Esophagus mucosa (tissue), 1 donor: ENCODE measurements around the gene GNAZ. TPM values are rescaled to one million over a fixed set of nuclear protein-coding genes. Genes with fewer than 3 reads are reported as not detected.

Experiments used
- ATAC-seq: fragments of 200-7000 bp; cut with Tn5 transposase; one replicate; pipeline ENCODE4 v1.9.1; 2020
- total RNA-seq: library from RNA; stranded (reverse); gene quantifications from one replicate; pipeline ENCODE4 v1.2.4, GENCODE V29; 2023
- donor health status: DM: yes; HTN: yes; CAD: no.

GNAZ gene
- total RNA-seq, 1 donor from 2014 or later = 0.76 TPM

DNA sequence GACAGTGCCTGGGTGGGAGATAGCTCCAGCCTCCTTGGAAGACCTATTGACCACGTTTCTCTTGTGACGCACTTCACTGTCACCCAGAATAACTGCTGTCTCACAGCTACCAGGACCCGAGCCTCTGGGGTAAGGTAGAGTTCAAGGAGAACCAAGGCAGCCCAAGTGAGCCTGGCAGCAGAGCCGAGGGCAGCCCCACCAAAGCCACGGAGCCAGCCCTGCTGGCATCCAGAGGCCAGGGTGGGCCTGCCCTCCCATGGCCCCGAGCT lies 38.7 kb downstream of the GNAZ start:
- no peak for ATAC-seq

DNA sequence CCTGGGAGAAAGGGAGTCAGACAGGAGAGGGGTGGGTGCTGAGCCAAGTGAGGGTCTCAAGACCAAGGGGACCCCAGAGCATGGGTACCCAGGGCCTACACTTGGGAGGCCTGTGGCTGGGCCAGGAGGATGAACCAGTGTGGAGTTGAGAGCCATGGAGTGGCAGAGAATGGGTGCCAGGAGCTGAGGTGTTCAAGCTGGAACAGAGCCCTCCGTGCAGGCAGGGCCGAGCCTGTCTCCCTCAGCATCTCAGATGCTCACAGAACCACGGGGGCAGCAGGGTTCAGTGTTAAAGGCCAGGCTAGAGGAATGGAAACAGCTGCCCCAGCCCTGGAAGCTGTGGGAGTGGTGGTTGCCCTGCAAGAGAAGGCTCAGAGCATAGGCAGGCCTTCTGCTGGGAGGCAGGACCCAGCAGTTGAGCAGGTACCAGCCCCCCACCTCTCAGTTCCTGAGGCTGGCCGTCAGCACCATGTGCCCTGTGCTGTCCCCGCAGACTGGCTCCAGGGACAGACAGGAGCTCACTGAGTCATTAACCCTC lies 39.2 kb downstream of the GNAZ start:
- no peak for ATAC-seq

DNA sequence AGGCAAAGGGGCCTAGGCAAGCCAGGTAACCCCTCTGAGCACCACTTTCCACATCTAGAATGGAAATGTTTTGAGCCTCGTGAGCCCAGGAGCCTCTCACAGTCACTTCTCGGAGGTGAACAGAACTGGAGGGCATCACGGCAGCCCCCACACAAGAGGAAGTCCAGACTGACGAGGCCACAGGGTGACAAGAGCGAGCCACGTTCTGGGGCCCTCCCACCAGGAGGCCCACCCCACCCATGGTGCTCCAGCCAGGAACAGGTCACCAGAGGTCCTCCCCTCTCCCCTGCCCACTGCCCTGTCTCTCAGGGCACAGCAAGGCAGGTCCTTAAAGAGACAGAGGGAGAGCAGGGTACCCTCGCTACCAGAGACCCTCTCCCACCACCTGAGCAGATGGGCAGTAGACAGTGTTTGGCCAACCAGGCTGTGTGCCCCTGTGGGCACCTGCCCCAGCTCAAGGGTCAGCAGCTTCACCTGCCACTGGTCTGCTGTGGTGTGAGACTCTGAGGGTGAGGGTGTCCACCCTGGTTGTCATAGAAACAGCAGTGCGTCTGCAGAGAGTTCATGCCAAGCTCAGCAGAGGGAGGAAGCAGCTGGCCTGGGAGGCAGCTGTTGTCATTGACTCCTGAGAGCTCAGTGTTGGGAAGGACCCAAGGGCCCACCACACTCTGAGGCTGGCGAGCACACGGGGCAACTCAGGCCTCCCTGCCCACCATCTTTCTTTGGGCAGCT lies 40.0 kb downstream of the GNAZ start:
- ATAC-seq = no peak

DNA sequence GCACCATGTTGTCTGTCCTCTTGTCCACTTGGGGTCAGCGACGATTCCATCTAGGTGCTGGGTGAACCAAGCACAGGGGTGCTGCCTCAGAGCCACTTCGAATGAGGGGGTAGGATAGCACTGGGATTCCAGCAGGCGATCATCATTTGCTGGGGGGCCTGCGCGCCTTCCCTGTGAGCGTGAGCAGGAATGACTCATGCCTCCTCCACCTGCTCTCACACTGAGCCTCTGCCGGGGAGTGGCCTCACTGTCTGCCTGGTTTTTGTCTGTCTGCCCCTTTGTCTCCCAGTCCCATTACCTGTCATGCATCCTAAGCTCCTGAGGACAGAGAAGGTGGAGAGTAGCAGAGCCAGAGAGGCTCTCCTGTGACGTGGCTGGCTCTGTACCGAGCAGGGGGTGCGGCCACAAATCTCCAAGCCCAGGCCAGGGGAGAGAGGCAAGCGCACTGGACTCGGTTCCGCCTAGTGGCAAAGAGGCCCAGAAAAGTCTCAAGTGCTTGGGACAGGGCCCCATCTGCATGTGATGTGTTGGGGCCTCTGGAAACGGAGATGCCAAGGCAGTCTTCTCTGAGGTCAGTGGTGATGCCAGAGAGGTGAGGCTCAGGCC lies 40.7 kb downstream of the GNAZ start:
- ATAC-seq = peak; percentile 20

DNA sequence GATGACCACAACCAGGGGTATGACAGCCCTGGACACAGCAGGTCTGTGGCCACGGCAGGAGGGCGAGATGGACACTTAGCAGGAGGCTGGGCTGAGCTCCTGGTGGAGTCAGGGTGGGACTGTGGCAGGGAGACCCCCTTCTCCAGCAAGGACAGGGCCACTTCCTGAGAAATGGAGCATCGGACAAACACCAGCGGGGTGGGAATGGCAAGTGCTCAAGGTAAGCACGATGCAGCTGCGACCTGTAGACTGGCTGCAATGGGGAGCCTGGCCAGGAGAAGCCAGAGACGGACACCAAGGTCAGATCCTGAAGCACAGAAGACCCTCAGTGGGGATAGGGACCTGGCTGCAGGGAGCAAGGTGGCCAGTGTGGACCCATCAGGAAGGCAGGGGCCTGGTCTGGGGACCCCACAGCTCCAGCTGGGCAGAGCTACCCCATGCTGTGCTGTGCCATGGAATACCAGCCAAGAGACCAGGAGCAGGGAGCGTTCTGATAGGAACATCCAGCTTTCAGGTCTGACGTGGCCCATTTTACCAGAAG lies 42.2 kb downstream of the GNAZ start:
- no peak for ATAC-seq

DNA sequence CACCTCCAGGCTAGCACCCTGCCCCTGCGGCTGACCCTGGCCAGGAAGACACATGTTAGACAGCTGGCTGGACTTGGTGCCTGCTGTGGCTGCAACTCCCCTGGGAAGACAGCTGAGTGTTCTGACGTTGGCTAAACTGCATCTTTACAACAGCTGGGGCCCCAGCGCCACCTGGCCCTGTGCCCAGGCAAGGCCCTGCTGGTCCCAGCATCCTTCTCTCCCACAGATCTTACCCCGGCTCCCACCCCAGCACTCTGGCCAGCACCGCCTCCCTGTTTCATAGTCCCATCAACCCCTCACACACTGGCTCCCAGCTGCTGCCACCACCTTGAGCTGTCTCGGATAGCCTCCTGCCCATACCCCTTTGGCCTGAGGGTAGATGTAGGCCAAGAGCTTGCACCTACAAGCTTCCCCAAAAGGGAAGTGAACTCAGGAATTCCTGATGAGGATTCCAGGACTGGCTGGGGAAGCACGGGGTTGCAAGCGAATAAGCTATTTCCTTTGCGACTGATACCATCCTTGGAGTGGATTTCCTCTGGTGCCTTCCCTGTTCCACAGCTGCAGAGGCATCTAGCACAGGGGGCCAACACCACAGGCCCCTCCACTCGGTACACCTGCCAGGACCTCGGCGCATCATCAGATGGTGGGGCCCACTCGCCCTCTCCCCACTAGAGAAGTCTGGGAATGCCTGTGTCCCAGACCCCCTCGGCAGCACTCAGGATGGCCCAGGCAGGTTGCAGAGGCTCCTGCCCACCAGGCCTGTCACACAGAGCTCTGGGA lies 42.9 kb downstream of the GNAZ start:
- ATAC-seq = no peak

DNA sequence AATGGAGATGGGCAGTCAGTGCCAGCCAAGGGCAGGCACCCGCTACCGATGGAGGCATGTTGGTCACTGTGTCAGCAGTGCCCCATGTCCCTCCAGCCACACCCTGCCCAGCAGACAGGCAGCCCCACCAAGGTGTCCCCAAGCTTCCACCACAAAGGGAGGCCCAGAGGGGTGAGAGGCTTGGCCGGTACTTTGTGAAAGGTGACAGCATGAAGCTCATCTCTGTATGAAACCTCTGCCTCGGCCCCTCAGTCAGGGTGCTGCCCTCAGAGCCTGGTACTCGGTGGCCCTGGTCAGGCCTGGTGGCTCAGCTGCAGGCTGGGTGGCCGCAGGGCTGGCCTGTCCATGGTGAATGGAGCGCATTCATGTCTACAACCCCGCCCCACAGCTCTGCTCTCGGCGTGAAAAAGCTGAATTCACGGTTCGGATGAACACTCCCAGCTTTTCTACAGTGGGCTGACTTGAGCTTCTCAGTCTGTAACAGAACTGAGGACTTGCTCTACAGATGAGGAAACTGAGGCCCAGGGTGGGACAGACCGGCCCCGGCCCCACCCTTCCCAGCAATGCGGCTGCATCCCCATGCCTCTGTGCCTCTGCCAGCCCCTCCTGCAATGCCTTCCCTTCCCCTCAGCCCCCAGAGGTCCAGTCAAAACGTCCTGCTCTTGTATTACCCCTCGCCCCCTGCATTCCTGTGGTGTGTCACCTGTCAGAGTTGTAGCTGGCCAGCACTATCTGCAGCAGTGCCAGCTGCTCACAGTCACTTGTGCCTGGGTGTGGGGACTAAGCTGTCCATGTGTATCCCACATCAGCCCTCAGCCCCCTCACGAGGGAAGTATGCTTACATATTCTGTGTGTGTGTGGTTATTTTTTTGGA lies 43.8 kb downstream of the GNAZ start:
- ATAC-seq = no peak

DNA sequence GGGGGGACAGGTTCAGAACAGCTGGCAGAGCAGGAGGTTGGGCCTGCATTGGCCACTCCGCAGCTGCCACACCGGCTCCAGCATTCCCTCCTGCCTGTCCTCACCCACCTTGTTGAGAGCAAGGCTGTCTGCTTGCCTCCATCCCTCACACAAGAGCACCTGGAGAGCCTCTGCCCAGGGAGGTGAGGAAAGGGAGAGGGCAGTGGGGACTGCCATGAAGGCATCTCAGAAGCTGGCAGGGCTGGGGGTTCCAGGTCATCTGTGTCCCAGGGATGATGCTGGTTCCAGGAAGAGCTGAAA lies 44.4 kb downstream of the GNAZ start:
- no peak for ATAC-seq

DNA sequence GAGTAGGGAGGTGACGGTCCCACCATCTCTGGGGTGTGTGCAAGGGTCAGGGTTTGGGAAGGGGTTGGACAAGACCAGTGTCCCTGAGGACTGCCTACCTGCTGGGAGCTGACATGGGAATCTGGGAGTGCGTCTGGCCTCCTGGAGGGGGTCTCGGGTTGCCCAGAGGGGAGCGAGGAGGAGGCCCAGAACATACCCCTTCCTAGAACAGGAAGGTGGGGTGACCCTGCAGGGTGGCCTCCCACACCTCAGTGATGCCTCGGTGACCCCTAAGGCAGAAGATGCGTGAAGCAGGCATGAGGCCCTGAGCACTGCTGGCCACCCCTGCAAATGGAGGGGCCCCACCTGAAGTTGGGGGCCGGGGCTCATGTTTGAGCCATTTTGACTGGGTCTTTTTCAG lies 45.0 kb downstream of the GNAZ start:
- no peak for ATAC-seq

DNA sequence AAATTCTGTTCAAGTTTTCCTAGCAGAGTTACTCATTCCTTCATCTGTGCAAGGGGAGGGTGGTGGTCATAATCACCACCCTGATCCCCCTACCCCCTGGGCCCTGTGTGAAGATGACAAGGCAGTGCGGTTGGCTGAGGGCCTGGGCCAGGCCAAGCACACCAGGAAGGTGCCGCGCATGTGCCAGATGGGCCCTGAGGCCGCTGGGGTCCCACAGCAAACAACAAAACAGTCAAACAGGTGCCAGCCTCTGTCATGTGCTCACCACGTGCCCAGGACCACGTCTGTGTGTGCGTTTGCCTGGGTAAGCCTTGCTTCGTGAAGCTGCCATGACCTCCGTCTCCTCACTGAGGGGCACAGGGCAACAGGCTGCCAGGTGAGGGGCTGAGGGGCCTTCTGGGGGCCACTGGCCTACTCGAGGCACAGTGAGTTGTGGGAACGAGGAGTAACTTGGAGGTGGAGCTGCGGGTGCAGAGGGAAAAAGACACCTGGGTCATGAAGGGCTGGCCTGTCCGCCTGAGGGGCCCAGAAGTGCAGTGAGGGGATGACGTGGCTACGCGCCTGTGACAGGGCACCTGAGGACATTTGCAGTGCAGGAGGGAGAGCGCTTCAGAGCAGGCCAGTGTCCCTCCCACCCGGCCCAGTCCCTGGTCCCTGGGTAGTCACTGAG lies 45.6 kb downstream of the GNAZ start:
- ATAC-seq = no peak

DNA sequence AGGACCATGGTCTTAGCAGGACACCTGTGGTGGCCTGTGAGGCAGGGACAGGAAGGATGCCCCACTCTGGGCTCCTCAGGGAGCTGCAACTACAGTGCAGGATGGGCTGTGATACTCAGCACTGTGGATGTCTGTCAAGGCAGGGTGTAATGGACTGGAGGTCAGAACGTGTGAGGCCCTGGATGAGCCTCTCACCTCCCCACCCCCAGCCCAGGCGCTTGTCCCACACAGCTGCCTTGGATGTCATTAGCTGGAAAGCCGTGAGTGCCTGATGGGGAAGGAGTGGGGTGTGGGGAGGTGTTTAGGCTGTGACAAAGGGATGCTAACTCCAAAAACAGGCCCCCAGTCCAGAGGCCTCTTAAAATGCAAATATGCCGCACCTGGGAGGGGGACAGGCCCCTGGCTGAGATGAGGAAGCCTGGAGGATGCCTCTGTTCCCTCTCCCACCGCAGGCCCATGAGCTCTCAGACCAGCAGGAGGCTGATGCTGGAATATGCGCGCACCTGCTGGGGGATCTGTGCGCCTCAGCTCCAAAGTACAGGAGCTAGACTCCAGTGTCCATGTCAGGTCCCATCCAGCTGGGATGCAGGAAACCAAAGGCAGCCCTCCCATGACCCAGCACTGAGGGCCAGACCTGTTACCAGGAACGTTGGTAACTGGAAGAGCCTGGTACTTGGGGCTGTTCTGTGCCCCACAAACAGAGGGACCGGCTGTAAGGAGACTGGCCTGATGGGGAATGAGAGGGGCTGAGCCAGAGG lies 46.4 kb downstream of the GNAZ start:
- no peak for ATAC-seq

DNA sequence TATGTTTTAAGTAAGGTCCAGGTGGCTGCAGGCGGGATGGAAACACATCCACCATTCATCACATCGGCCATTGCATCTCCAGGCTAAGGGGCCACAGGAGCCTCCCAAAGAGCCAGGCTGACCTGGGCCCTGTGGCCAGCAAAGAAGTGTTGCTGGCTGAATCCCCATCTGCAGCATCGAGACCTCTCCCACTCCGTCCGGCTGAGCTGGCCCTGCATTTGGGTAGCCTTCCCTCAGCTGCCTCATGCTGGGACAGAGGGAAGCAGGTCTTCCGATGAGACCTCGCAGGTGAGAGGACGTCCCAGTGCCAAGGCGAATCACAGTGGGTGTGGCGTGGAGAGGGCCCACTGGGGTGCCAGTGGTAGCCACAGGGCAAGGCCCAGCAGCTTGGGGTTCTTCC lies 47.0 kb downstream of the GNAZ start:
- no peak for ATAC-seq

DNA sequence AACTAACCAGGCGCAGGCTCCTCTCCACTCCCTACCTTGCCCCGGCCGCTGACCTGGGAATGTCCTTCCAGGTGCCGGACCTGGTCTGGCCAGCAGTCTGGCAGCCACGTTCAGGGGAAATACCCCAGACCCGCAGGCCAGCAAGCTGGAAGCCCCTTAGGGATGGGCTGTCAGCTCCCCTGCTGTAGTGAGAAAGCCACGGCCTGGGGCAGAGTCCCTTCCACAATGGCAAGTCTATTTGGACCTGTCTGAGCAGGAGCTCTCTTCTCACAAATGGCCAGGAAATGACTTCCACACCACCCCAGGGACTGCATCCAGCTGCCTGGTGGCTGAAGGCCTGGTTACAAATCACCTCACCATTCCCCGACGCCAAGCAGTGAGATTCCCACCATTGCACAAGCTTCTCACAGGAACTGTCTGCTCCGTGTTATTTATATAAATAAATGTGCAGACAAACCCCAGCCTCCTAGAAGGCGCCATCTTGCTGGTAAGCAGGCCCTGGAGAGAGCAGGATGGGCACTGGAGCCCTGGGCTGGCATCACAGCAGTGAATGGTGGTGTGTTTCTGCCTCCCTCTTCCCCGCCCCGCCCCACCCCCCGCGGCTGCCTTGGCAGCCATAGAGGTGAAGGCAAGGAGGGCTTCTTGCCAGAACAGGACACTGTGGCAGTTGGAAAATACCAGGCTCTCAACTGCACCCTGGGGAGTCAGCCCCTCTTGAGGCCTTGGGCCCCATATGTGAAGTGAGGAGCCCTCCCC lies 47.8 kb downstream of the GNAZ start:
- no peak for ATAC-seq

DNA sequence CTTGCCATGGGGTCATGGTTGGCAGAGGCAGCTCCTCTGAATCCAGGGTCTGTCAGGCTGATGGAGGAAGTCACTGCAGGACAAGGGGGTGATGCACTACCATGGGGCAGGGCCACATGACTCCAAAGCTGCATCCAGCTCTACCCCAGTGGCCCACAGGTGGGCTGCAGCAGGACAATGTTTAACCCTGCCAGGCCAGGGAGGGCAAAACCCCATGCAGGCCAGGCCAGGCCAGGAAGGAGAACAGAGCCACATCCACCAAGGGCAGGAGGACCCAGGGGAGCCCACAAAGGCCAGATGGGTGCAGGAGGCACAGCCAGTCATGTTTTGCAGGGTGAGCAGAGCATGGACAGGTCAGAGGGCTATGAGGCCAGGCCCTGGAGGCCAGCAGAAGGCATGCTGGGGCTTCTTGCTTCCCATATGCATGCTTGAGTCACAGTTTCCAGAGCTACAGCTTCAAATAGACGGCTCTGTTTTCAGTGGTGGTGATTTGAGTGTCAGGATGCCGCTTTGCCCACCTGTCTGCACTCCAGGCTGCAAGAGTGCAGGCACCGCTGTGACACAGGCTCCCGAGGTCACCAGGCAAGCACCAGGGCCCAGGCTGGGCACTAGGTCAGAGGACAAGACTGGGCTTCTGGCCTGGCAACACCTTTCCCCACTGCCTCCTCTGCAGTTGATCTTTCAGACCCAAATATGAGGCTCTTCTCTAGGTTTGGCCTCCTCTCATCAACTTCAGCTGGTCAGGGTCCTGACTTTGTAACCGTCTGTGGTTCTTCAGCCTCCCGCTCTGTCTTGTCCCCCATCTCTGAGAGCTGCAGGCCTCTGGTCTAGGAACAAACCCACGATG lies 48.6 kb downstream of the GNAZ start:
- no peak for ATAC-seq

DNA sequence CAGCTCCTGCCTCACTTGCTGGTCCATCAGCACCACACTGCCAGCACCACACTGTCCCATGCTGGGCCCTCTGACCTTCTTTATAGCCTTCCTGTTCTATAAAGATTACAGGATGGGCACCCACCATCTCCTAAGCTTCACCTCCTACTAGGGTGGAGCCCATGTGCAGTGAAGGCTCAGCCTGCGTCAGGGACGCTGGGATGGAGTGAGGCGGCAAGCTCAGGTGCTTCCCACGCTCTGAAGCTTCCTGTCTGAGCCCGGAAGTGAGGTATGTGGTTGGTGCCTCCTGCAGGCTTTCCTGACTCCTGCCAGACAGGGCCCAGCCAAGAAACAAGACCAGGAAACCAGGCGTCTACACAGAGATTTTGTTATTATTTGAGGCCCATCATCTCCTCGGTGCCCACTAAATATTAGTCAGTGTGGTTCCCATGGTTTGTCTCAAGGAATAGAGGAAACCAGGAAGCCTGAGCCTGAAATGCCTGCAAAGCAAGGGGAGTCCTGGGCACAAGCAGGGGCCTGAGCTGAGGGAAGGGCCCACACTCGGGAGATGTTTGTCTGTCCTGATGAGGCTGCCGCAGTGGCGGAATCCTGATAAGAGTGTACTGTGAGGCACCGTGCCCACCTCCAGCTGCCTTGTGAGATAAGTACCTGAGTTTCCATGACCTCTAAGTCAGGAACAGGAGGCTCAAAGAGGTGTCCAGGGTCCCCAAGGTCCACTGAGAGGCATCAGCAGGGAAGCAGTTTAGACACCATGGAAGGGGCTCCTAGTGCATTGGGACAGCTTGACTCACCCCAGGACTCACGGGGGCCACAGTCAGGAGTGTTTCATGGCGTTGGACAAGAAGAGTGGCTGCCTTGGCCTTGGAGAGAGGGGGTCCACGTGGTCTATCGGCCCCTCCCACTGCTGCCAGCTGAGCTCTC lies 49.4 kb downstream of the GNAZ start:
- ATAC-seq = no peak

DNA sequence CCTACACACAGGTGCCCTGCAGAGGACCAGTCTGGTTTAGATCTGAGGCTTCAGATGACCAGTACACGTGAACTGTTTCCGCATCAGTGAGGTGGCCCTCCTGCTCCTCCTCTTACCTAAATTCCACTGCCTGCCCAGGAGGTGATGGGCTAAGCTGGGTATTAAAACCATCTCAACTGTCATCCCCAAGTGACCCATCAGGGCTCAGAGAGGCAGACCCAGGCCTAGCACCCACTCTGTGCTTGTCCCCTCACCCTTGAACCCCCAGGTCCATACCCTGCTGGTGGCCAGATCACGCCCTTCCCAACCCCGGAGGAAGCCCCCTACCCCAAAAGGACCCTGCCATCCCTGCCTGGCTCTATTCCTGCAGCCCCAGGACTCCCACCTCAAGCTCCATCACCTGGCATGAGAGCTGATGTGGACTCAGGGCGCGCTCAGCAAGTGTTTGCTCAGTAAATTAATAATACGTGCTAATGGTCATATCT lies 50.1 kb downstream of the GNAZ start:
- no peak for ATAC-seq

DNA sequence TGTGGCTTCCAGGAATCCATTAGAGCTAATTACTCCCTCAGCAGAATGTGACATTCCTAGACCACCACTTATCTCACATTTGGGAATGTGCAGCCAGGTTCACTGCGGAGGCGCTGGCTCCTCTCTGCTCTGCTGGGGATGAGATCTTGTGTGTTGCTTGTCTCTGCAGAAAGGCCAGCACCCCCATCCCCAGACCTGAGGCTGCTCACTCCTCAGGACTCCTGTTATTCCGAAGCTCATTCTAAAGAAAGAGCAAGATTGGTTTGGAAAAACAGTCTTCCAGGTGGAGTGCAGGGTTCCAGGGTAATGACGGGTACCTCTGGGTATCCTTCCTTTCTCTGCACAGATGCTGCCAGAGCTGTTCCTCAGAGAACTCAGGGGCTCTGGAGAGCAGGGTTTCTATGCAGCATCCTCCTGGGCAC lies 50.7 kb downstream of the GNAZ start:
- no peak for ATAC-seq

DNA sequence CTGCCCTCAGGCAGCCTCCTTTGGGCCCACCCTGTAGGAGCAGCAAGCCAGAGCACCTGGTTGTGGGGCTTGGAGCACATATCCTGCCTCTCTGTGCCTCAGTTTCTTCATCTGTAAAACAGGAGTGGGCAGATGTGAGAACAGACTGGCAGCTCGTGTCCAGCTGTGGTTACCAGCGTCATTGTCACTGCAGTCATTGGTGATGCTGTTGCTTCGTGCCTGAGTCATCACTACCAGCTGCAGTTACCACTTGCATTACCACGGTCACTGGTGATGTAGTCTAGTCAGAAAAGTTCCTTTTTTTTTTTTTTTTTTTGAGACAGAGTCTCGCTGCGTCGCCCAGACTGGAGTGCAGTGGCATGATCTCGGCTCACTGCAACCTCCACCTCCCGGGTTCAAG lies 51.1 kb downstream of the GNAZ start:
- no peak for ATAC-seq
